Measurements from ENCODE around the gene TMSB4Y. TPM values are rescaled to one million over a fixed set of nuclear protein-coding genes. Genes with fewer than 3 reads are reported as not detected.

Gene TMSB4Y
- total and polyA plus RNA-seq, 2 of the 4 experiments (the other 2 are of a cell fraction) = not detected

DNA sequence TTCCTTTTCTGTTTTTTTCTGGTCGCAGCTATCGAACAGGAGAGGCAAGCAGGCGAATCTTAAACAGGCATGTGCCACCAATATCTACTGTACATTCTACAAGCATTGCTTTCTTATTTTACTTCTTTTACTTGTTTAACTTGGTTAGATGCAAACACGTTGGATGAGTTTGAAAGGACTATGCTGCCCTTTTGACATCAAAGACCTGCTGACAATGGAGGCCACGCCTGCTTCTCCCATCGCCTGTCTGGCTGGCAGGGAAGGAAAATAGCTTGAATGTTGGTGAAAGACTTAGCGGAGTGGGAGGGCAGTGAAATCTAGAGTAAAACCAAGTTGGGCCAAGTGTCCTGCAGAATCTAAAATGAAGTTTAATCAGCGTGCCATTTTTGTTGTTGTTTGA, 1.5 kb downstream of the TMSB4Y start:
- H3K23ac ChIP-seq (ENCODE audit: low read depth, low read length) = no peak overlapping the region
- no peak overlapping the region for H2AK5ac ChIP-seq (ENCODE audit: low read depth, low read length)
- no peak overlapping the region for H3K14ac ChIP-seq (replicated peaks; ENCODE audit: low read depth, low read length)
- H3K56ac ChIP-seq (ENCODE audit: extremely low read depth, insufficient read depth, low read length) = no peak overlapping the region
- ChIA-PET CTCF (no interaction called here), POLR2A (ENCODE audit: unreplicated experiment) (no interaction called here)
- H3K4me1 ChIP-seq (ENCODE audit: control insufficient read depth, insufficient read depth, low read length) = no peaks in the 10 kb centered on the region
- intact Hi-C loops (cut with micrococcal nuclease) = no loop called here
- no peak overlapping the region for H3K4ac ChIP-seq (ENCODE audit: low read depth, low read length)
- H3K18ac ChIP-seq (ENCODE audit: low read depth, low read length) = no peak overlapping the region
- H3K27me3 ChIP-seq (ENCODE audit: control insufficient read depth, insufficient read depth, low read length) = no peaks in the 10 kb centered on the region
- H2BK120ac ChIP-seq (ENCODE audit: low read depth, low read length) = no peak overlapping the region
- H3K9me3 ChIP-seq (ENCODE audit: control insufficient read depth, insufficient read depth, low read length) = no peaks in the 10 kb centered on the region
- H3K4me3 ChIP-seq (ENCODE audit: insufficient read depth, low read depth, low read length) = no peak overlapping the region
- dilution Hi-C loops (cut with HindIII; ENCODE audit: low sequenced_read_pairs, unreplicated experiment) = no loop called here
- ATAC-seq (ENCODE audit: low read depth) (no peak), DNase-seq (no peak)
- H3K4me2 ChIP-seq (ENCODE audit: low read depth, low read length) = no peak overlapping the region
- in situ Hi-C loops (cut with MboI; ENCODE audit: low sequenced_read_pairs) = no loop called here
- H4K20me1 ChIP-seq (ENCODE audit: insufficient read depth, low read length) = no peaks in the 10 kb centered on the region
- no peak overlapping the region for H4K5ac ChIP-seq (ENCODE audit: low read depth, low read length)
- H3K27ac ChIP-seq (ENCODE audit: insufficient read depth, low read length) = no peak overlapping the region
- BruUV-seq (replicated peaks) = no TSS peak
- no peak overlapping the region for H2BK5ac ChIP-seq (ENCODE audit: low read depth, low read length, poor library complexity, severe bottlenecking)
- H2BK20ac ChIP-seq (ENCODE audit: low read depth, low read length) = no peak overlapping the region
- H3K9ac ChIP-seq (ENCODE audit: low read depth, low read length) = no peak overlapping the region
- no peak overlapping the region for H4K8ac ChIP-seq (ENCODE audit: low read depth in 2 of 2, low read length in 2 of 2)
- no CpG with 5 or more reads among the region's 8 CpGs for WGBS, 2 experiments (ENCODE audit: extremely low coverage in 2 of 2, insufficient read length in 1 of 2)
- H2AFZ ChIP-seq (replicated peaks; ENCODE audit: low read length, poor library complexity) = no peak overlapping the region
- TF ChIP-seq RCOR1 (IDR thresholded peaks at IDR 0.05; ENCODE audit: insufficient replicate concordance, low read length) = no peak
- no peak for TF ChIP-seq FOS (IDR thresholded peaks at IDR 0.05; ENCODE audit: low read depth, low read length)
- no peak for TF ChIP-seq BHLHE40 (IDR thresholded peaks at IDR 0.05; ENCODE audit: low read depth, low read length)
- TF ChIP-seq, protein P1, sequence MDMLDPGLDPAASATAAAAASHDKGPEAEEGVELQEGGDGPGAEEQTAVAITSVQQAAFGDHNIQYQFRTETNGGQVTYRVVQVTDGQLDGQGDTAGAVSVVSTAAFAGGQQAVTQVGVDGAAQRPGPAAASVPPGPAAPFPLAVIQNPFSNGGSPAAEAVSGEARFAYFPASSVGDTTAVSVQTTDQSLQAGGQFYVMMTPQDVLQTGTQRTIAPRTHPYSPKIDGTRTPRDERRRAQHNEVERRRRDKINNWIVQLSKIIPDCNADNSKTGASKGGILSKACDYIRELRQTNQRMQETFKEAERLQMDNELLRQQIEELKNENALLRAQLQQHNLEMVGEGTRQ (IDR thresholded peaks at IDR 0.05; ENCODE audit: low read depth, low read length) = no peak
- no peak overlapping the region for H2AK9ac ChIP-seq (replicated peaks; ENCODE audit: low read depth, low read length, poor library complexity)
- no peaks in the 10 kb centered on the region for H3K9me1 ChIP-seq (ENCODE audit: insufficient read depth, low read length)
- no peaks in the 10 kb centered on the region for H3K79me1 ChIP-seq (ENCODE audit: low read depth in 1 of 2, low read length in 2 of 2)
- H4K91ac ChIP-seq (ENCODE audit: insufficient read depth, low read depth, low read length) = no peak overlapping the region
- H3K36me3 ChIP-seq (ENCODE audit: control insufficient read depth, insufficient read depth, low read length) = no peaks in the 10 kb centered on the region
- no peak overlapping the region for H2BK15ac ChIP-seq (ENCODE audit: low read depth, low read length)
